BJ (cell line): Measurements from ENCODE around the gene C16orf87. TPM values are rescaled to one million over a fixed set of nuclear protein-coding genes. Genes with fewer than 3 reads are reported as not detected.

Source experiments
- CTCF ChIA-PET: fragments of 350-600 bp; formaldehyde crosslinking; extraction: SDS; loops from one replicate; lab custom pipeline; 2021; ENCODE audit warnings: antibody characterized with exemption, inconsistent platforms; lab: Yijun Ruan, JAX
- POLR2A ChIA-PET: fragments of 300-600 bp; sonication (Branson Sonifier 250); formaldehyde crosslinking; extraction: SDS; loops from one replicate; lab custom pipeline; 2021; ENCODE audit warnings: antibody characterized with exemption; lab: Charles Lee
- DNase-seq: peaks from one replicate; pipeline ENCODE4 v3.0.0-alpha.2; 2011; ENCODE audit warnings: low read depth
- H3K27me3 ChIP-seq: 2 replicates; pipeline ENCODE4 v1.6.0; 2011; ENCODE audit warnings: low read length; ENCODE audit not compliant: control insufficient read depth, insufficient read depth
- H3K36me3 ChIP-seq: 2 replicates; pipeline ENCODE4 v1.5.1; 2011; ENCODE audit warnings: low read length; ENCODE audit not compliant: control insufficient read depth, insufficient read depth
- H3K4me3 ChIP-seq: 2 replicates; pipeline ENCODE4 v1.5.1; 2011; ENCODE audit warnings: low read depth, mild to moderate bottlenecking, control low read depth, low read length
- CTCF ChIP-seq: IDR thresholded peaks from 2 replicates; pipeline ENCODE4 v1.5.1; 2011; ENCODE audit warnings: low read depth, mild to moderate bottlenecking, control low read depth, inconsistent platforms, low read length, moderate library complexity; ENCODE audit not compliant: insufficient read depth
- polyA plus RNA-seq: library from polyadenylated mRNA; depleted of rRNA; stranded (reverse); fragments of >200 nt; gene quantifications from 2 replicates; pipeline ENCODE4 v1.2.3, GENCODE V29; 2011

Gene C16orf87
- polyA plus RNA-seq, 1 experiment, result 2.1 TPM

GRCh38 chr16:46812781-46813540 lies 18.0 kb downstream of the C16orf87 start:
- TF ChIP-seq CTCF, result no peak
- Histone ChIP-seq H3K4me3 (no peak overlapping the region), H3K27me3 (no peaks in the 10 kb centered on the region), H3K36me3 (no peaks in the 10 kb centered on the region)
- POLR2A ChIA-PET, result no interaction called here
- CTCF ChIA-PET, result interaction anchor here (1.9 kb wide), 1 partner anchor 11 kb away, joined by 7 read pairs; no protein-coding TSS in a partner anchor
- no peak for DNase-seq

- Histone ChIP-seq H3K27me3 (no peaks in the 10 kb centered on the region), H3K36me3 (no peaks in the 10 kb centered on the region), H3K4me3 (no peak overlapping the region)
- TF ChIP-seq CTCF, result no peak
- no peak for DNase-seq
- CTCF ChIA-PET, result no interaction called here
- POLR2A ChIA-PET, result no interaction called here
These were observed 19.3 kb downstream of the C16orf87 start for GRCh38 chr16:46811682-46812081.

- no peak overlapping the region for H3K4me3 ChIP-seq
- ChIA-PET CTCF (interaction anchor here (0.7 to 1.2 kb wide), 2 partner anchors 8 to 148 kb away, joined by 3 to 4 read pairs; no protein-coding TSS in a partner anchor), POLR2A (no interaction called here)
- no peak for TF ChIP-seq CTCF
- no peaks in the 10 kb centered on the region for H3K36me3 ChIP-seq
- H3K27me3 ChIP-seq, result no peaks in the 10 kb centered on the region
- DNase-seq, result no peak
These were observed 22.0 kb downstream of the C16orf87 start for GRCh38 chr16:46808997-46809396.

DNA sequence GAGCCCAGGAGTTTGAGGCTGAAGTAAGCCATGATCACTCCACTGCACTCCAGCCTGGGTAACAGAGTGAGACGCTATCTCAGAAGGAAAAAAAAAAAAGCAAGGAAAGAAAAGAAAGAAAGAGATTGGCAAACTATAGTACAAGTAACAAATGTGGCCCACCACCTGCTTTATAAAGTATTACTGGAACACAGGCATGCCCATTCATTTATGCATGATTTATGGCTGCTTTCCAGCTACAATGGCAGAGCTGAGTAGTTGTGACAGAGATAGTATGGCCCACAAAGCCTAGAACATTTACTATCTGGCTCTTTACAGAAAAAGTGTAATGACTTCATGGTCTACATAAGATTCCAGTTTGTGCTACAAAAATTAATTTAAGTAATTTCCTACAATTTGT lies 23.6 kb downstream of the C16orf87 start:
- TF ChIP-seq CTCF, result no peak
- no peaks in the 10 kb centered on the region for H3K27me3 ChIP-seq
- no peak overlapping the region for H3K4me3 ChIP-seq
- no peak for DNase-seq
- CTCF ChIA-PET, result interaction anchor here (1.2 kb wide), 2 partner anchors 10 to 15 kb away, joined by 3 read pairs; no protein-coding TSS in a partner anchor
- POLR2A ChIA-PET, result interaction anchor here (0.6 kb wide), 1 partner anchor 1763 kb away, joined by 3 read pairs; no protein-coding TSS in a partner anchor
- no peaks in the 10 kb centered on the region for H3K36me3 ChIP-seq

DNA sequence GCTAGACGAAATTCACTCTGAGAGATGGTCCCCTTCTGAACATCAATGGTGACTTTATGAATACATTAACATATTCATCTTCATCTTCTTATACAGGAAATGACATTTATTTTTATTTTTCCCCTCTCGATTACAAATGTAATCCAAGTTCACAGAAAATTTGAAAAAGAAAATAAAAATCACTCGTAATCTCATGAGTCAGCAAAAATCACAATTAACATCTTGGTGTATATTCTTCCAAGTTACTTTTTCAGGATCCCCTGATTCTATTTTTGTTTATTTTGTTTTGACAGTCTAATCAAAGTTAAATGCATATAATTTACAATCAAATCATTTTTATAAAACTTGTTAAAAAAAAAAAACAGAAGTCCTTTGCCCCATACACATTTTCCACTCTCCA lies 27.6 kb downstream of the C16orf87 start:
- no peaks in the 10 kb centered on the region for H3K27me3 ChIP-seq
- CTCF ChIA-PET, result interaction anchor here (1.6 kb wide), 1 partner anchor 130 kb away, joined by 5 read pairs; no protein-coding TSS in a partner anchor
- H3K36me3 ChIP-seq, result no peaks in the 10 kb centered on the region
- H3K4me3 ChIP-seq, result no peak overlapping the region
- no peak for DNase-seq
- no peak for TF ChIP-seq CTCF
- POLR2A ChIA-PET, result no interaction called here
